HTR-8/SVneo (cell line): ENCODE measurements around the gene KCNH3.
"Not testable (repeated sequence)": the region's sequence is repeated elsewhere in the genome, so short reads cannot be mapped to it uniquely, and the experiment has no call there.

Source experiments
- DNase-seq: peaks from one replicate; pipeline ENCODE4 v3.0.0; 2011; ENCODE audit warnings: low spot score, mixed read lengths; ENCODE audit not compliant: insufficient read length
- FAIRE-seq: peaks from 2 replicates; lab custom pipeline; 2011; peaks lifted over from hg19 to GRCh38; lab: Jason Lieb, UNC

KCNH3 gene

DNA sequence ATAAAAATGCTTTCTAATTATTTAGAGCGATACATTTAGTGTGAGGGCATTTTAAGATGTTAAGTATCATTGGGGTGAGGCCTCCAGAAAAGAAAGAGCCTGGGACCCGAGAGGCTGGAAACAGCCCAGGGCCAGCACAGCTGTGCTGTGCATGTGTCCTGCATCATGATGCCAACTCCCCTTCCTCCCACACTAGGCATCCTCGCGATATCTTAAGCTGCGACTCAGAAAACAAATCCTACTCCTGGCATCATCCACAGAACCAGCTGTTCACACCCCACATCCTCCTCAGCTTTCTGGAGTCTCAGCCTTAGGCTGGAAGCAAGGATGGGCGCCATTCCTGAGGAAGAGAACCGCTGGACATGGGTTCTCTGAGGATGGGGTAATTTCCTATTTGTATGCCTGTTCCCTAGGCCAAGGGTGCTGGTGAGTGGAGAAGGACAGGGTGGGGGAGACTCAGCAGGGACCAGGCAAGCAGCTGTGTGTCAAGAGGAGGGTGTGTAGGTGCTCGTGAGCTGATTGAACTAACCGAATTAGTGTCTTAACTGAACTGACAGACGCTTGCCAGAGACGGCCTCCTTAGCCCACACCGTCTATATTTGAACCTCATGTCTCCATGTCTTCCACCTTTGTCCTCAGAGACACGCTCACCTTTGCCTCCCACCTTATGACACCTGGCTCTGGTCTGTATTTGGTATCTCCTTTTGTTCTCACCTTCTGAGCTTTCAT, 44.7 kb downstream of the KCNH3 start:
- FAIRE-seq = no peak
- no peak for DNase-seq

DNA sequence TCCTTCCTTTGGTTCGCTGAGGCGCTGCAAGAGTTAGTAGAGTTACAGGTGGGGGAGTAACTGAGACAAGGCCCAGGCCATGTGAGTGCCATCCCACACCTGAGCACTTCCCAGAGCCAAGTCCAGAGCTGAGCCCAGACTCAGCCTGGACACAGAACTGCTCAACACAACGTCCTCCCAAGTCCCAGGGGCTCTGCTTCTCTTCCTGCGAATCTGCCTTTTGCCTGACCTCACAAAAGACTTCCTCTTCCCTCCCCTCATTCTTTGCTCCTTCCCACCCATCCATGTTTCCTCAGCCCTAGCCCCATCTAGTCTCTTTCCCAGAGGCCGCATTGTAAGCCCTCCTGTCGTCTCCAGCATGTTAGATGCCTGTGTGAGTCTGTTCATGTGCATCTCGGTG, 45.8 kb downstream of the KCNH3 start:
- FAIRE-seq (no peak), DNase-seq (no peak)

DNA sequence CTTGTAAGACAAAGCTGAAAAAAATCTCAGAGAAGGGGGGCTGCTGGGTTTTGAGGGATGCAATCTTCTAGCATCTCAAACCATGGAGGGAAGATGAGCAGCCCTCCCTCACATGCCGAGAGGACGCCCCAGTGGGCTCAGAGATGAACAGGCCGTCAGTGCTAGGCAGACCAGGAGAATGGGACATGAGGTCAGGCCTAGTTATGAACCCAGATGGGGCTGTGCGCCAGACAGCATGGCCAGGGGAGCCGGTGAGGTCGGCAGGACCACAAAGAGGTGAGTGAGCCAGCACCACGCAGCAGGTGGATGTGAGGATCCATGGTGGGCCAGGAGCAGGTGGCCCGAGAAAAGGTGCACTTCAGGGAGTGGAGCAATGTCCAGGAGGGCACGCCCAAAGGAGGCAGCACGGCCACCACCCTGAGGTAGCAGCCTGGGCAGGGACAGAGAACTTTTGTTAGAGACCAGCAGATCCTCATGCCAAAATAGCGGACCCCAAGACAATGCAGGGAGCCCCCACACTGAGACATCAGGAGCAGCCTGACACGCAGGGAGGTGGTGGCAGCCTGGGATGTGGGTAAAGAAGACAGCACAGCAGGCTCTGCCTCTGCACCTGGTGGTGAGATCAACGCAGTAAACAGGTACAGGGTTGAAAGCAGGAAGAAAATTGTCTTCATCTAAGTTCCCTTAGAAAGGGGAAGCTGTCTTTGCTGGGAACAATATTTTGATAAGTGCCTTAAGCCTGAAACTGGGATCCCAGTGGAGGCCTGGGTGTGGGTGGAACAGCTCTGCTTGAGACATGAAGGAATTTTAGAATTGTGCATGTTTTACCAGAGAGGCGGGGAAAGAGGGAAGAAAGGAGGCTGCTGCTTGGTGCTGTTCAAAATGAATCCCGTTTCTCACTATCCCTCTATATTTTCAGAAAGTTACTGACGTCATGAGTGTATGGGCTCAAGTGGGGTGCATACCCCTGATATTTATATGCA, 46.9 kb downstream of the KCNH3 start:
- no peak for FAIRE-seq

DNA sequence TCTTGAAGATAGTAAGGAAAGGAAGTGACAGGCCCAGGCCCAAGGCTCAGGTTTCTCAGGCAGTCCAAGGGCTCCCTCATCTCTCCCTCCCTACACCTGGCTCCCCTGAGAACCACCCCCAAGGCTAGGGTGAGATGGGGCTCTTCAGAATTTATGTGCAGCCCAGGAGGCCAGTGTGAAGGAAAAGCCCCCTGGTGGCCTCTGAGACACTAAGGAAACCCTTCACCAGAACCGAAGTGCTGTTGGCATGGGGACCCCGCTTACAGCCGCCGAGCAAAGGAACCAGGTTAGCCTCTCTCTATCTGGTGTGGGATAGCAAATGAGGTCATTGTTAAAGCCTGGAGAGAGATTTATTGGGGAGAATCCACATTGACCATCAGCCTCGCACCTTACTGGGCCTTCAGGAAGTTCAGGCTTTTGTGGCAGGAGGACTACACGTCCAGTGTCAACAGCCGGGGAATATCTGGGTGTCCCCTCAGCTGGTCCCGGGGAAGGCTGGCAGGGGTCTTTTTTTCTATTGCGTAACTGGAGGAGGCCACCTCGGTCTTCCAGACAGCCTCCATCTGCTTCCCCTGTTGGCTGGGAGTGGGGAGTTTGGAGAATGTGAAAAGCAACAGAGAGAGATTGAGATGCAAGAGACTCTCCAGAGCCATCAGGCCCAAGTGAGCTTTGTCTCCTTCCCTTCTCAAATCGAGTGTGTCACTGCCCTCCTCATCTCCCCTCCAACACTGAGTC, 48.5 kb downstream of the KCNH3 start:
- FAIRE-seq = no peak
- DNase-seq = no peak

More for the DNA sequence above, 46.9 kb downstream of the KCNH3 start:
- no peak for DNase-seq

DNA sequence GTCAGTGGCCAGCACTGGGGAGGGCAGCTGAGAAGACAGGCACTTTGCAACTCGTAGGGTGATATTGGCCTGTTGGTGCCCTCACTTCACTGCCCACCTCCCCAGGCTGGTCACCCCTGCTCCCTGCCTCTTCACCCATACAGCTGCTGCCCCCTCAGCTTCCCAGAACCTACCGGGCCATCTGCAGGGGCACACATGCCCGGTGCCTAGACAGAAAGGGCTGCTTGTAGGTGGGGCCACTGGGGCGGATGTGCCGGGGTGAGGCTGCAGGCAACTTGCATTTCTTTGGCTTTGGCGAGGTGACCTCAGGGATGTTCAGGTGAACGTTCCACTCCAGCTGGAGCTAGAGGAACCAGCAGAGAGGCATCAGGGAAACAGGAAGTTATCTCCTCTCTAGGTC, 49.5 kb downstream of the KCNH3 start:
- FAIRE-seq (no peak), DNase-seq (no peak)

DNA sequence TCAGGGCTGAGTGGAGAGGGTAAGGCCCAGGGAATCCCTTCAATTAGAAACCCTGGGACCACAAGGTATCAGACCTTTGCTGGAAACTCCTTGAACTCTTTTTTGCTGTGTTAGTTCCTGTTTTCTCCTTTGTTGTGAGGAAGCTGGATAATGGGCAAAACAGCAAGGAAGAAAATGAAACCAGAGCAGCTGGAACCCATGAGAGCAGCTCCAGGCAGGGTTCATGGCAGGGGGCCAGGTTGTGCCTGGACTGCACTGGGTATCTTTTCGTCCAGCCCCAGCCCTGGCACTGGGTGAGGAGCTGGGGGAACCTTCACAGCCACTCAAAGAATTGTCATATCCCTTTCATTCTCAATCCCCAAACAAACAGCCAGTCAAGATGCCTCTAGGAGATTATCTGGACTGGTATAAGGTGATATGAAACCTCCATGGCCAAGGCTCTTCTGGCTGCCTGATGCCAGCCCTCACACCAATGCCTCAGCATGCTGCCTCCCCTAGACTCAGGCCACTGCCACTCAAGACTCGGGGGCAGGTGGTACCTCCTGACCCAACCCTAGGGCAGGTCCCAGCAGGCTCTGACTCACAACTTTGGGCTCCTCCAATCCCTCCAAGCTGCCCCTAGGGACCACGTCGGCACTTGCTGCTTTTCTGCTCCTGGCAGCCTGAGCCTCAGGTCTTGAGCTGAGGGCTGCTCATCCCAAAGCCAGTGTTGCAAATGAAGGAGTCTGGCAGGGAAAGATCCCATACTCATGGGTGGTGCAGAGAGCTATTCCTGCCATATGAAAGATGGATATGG, 50.1 kb downstream of the KCNH3 start:
- DNase-seq (no peak), FAIRE-seq (no peak)

DNA sequence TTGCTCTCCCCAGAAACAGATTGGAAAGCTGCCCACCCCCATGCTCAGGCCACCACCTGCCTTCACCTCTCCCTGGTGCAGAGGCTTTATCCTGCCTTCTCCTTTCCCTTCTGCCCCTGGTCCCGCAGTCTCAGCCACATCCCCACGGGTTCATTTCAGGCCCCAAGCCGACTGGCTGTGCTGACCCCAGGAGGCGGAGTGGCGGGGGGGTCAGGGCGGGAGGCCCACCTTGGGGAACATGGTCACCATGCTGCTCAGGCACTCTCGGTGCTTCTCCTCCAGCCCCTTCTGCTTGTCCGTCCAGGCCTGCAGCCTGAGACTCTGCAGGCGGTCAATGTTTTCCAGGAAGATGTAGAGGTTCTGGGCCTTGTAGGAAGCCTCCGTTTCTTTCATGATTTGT, 59.7 kb downstream of the KCNH3 start:
- FAIRE-seq (no peak), DNase-seq (no peak)

DNA sequence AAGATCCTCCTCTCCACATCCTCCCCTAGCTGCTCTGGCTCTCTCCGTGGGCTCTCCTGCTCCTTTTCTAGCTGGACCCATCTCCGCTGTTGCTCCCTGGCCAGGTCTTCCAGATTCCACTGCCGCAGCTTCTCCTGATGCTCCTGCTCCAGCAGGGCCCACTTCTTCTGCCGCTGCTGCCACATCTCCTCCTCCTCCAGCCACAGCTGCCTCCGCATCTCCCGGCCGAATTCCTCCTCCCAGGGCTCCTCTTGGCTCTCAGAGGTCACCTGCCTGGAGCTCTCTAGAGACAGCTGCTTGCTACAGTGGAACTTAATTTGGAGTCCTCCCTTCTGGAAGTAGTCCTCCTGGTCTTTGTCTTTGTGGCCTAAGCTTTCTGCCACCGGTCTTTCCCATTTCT, 61.1 kb downstream of the KCNH3 start:
- DNase-seq = no peak
- FAIRE-seq = no peak

DNA sequence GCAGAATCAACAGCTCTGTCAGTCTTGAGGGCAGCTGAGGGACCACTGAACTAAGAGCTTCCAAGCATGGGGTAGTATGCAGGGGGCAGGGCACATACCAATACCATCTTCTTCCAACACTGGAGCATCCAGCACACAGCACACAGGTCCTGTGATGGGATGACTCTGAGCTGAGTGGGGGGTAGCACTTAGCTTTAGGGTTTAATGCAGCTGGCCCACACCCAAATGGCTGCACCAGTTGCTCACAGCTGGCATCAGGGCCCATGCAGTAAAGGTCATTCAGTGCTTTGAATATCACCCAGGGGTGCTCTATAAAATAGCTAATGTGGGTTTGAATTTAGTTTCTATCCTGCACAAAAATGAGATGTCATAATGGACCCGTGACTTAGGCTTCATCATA, 64.9 kb downstream of the KCNH3 start:
- DNase-seq (no peak), FAIRE-seq (no peak)

DNA sequence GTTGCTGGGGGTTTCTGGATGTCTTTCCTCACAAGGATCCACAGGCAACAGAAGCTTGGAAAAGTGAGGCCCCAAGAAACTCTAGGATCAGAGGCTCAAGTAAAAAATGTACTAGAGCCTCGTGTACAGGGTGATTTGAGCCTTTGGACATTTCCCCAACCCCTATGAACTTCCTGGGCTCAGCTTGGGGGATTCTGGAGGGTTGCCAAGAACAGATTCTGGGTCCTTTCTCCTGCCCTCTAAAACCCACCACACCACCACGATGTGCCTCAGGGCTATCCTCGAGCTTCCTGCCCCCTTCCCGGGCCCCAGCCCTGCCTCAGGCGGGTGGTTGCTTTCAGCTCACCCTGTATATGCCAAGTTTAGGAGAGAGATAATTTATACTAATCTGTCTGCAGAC, 66.0 kb downstream of the KCNH3 start:
- no peak for FAIRE-seq

DNA sequence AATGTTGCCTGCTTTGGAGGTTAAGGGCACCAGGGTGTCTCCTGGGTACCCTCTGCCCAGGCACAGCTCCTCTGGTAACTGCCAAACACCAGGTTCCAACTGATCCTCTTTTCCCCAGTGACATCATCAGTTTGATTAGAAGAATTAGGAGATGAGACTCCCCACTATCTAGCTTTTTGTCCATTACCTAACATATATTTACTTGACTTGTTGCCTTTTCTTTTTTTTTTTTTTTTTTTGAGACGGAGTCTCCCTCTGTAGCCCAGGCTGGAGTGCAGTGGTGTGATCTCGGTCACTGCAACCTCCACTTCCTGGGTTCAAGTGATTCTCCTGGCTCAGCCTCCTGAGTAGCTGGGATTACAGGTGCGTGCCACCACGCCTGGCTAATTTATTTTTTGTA, 66.7 kb downstream of the KCNH3 start, which contains the start of gene FAM186B:
Gene FAM186B (minus strand): TSS at position 101 of the 400 bp plus-strand sequence. CDS start 162 bp downstream, outside the sequence.
- not testable (repeated sequence) for DNase-seq, FAIRE-seq

More for the DNA sequence above, 66.0 kb downstream of the KCNH3 start:
- DNase-seq = no peak
